ENCODE measurements around the gene SLC66A3. TPM values are rescaled to one million over a fixed set of nuclear protein-coding genes. Genes with fewer than 3 reads are reported as not detected.

Gene SLC66A3
- total and polyA plus RNA-seq, 3 donors from 2014 or later: 23.3 to 46.0 (median 38.9) TPM

DNA sequence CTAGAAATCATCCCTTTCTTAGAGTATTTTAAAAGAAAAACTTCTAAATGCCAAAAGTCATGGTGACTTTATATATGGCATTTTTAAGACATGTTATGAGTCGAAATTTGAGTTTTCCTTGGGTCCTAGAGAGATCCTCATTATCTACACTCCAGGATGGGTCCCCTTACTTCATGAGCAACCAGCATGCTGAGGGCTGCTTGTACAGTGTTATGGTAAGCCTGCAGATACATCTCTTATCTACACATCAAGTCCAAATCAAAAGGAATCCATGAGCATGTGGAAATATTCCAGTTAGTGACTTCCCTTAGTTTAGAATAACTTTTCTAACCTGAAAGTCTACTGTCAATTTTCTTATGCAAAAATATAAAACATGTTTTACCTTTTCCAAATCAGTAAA, 58.7 kb downstream of the SLC66A3 start:
- TF ChIP-seq POLR2A (IDR thresholded peaks at IDR 0.05): no peak
- TF ChIP-seq, protein P1, sequence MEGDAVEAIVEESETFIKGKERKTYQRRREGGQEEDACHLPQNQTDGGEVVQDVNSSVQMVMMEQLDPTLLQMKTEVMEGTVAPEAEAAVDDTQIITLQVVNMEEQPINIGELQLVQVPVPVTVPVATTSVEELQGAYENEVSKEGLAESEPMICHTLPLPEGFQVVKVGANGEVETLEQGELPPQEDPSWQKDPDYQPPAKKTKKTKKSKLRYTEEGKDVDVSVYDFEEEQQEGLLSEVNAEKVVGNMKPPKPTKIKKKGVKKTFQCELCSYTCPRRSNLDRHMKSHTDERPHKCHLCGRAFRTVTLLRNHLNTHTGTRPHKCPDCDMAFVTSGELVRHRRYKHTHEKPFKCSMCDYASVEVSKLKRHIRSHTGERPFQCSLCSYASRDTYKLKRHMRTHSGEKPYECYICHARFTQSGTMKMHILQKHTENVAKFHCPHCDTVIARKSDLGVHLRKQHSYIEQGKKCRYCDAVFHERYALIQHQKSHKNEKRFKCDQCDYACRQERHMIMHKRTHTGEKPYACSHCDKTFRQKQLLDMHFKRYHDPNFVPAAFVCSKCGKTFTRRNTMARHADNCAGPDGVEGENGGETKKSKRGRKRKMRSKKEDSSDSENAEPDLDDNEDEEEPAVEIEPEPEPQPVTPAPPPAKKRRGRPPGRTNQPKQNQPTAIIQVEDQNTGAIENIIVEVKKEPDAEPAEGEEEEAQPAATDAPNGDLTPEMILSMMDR (IDR thresholded peaks at IDR 0.05): no peak
- Histone ChIP-seq H3K27ac (no peak overlapping the region), H3K4me1 (no peaks in the 10 kb centered on the region), H3K9me3 (no peaks in the 10 kb centered on the region), H3K36me3 (ENCODE audit: low read depth, missing control alignments) (no peaks in the 10 kb centered on the region), H3K27me3 (no peaks in the 10 kb centered on the region), H3K4me3 (no peak overlapping the region)
- 93 to 100% methylated on average over 1 of the region's 1 CpG for WGBS, 2 donors
- intact Hi-C loops (cut with DNase I; ENCODE audit: low total_unique reads): no loop called here
- no peak for DNase-seq

DNA sequence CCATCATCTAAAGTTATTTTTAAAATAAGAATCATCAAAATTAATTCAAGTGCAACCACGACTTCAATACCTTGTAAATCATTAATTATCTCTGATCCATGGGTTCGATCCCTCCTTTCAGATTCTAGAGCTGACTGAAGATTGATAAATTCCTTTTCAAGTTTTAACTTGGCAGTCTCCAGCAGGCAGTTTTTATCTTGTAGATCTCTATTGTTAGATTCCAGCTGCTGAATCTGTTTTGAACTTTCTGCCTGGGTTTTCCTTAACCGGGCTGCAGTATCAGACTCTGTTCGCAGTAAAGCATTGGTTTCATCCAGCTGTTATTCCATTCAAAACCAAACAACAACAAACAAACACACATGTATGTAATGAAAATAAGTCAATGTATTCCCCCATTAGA, 59.5 kb downstream of the SLC66A3 start:
- no peaks in the 10 kb centered on the region for H3K4me1 ChIP-seq
- H3K27ac ChIP-seq: no peak overlapping the region
- H3K9me3 ChIP-seq: no peaks in the 10 kb centered on the region
- H3K4me3 ChIP-seq: no peak overlapping the region
- H3K27me3 ChIP-seq: no peaks in the 10 kb centered on the region
- TF ChIP-seq, protein P1 (IDR thresholded peaks at IDR 0.05): no peak
- TF ChIP-seq POLR2A (IDR thresholded peaks at IDR 0.05): no peak
- intact Hi-C loops (cut with DNase I; ENCODE audit: low total_unique reads): no loop called here
- WGBS, 2 donors: 87% methylated on average over 4 of the region's 4 CpGs
- H3K36me3 ChIP-seq (ENCODE audit: low read depth, missing control alignments): no peaks in the 10 kb centered on the region
- DNase-seq: no peak

DNA sequence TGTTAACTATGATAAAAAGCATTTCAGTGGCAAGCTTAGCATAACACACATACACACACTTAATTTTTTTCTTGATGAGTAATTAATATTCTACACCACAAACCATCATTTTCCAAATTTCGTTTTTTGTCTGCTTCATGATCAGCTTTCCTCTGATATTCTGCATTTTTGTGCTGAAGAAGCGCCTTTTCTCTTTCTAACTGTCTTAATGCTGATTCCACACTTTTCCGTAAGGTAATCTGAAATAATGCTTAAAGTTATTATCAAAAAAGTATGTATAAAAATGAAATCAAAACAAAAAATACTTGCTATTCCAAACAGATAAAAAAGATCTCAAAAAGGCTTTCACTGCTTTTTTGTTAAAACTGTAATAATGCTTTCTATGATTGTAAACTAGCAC, 60.1 kb downstream of the SLC66A3 start:
- Histone ChIP-seq H3K4me3 (no peak overlapping the region), H3K36me3 (ENCODE audit: low read depth, missing control alignments) (no peaks in the 10 kb centered on the region), H3K27me3 (no peaks in the 10 kb centered on the region), H3K9me3 (no peaks in the 10 kb centered on the region), H3K4me1 (no peaks in the 10 kb centered on the region), H3K27ac (no peak overlapping the region)
- no peak for DNase-seq
- WGBS, 2 donors: 91 to 93% methylated on average over 3 of the region's 3 CpGs
- TF ChIP-seq, protein P1 (IDR thresholded peaks at IDR 0.05): no peak
- TF ChIP-seq POLR2A (IDR thresholded peaks at IDR 0.05): no peak
- intact Hi-C loops (cut with DNase I; ENCODE audit: low total_unique reads): no loop called here

DNA sequence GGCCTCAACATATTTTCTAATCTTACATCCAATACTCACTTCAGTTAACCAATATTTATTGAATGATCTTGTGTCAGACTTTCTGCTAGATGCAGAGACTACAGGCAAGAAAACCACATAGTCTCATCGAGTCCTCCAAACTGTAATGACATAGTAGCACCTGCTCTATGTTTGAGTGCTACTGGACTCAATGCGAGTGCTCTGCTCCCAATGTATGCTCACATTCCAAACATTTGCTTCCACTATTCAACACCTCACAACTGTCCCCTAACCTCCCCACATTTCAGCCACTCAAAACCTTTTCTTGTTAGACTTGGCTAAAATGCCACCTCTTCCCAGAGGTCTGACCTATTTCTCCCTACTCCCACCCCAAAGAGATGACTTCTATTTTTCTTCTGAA, 65.2 kb downstream of the SLC66A3 start:
- no peak for DNase-seq
- Histone ChIP-seq H3K9me3 (no peaks in the 10 kb centered on the region), H3K36me3 (ENCODE audit: low read depth, missing control alignments) (no peaks in the 10 kb centered on the region), H3K4me3 (no peak overlapping the region), H3K27me3 (no peaks in the 10 kb centered on the region), H3K4me1 (no peaks in the 10 kb centered on the region), H3K27ac (no peak overlapping the region)
- intact Hi-C loops (cut with DNase I; ENCODE audit: low total_unique reads): no loop called here
- WGBS, 2 donors: 97 to 99% methylated on average over 2 of the region's 2 CpGs
- TF ChIP-seq, protein P1 (IDR thresholded peaks at IDR 0.05): no peak

DNA sequence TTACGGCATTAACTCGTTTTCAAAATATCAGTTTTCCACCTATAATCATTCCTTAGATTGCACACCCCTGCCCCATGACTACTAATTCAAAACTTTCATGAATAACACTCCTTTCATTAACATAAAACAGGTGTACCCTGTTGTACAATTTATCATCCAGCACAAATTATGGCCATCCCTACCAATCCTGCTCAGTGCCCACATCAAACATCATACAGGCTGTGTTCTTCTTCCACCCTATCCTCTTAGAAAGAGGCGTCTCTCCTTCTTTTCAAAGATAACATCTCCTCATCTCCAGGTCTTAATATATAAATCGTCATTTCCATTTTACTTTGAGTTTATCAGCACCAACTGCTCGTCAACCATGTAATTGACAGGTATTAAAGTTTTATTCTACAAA, 67.6 kb downstream of the SLC66A3 start:
- TF ChIP-seq, protein P1 (IDR thresholded peaks at IDR 0.05): no peak
- TF ChIP-seq POLR2A (IDR thresholded peaks at IDR 0.05): no peak

More for the DNA sequence above, 67.6 kb downstream of the SLC66A3 start:
- intact Hi-C loops (cut with DNase I; ENCODE audit: low total_unique reads): no loop called here
- DNase-seq: no peak
- Histone ChIP-seq H3K4me1 (no peaks in the 10 kb centered on the region), H3K27me3 (no peaks in the 10 kb centered on the region), H3K9me3 (no peaks in the 10 kb centered on the region), H3K36me3 (ENCODE audit: low read depth, missing control alignments) (no peaks in the 10 kb centered on the region), H3K4me3 (no peak overlapping the region), H3K27ac (no peak overlapping the region)
- 90 to 92% methylated on average over 5 of the region's 5 CpGs for WGBS, 2 donors

Data from testis (tissue), 3 donors.